Endothelial cell of coronary artery (primary cell): Measurements from ENCODE around the gene CT47C1. TPM values are rescaled to one million over a fixed set of nuclear protein-coding genes. Genes with fewer than 3 reads are reported as not detected.

ENCODE experiments used
- total RNA-seq: library from RNA; depleted of rRNA; stranded (reverse); fragments of >200 nt; gene quantifications from 2 replicates; pipeline ENCODE4 v1.2.3, GENCODE V29; 2014

CT47C1 gene
- not detected in 2 replicates for total RNA-seq

DNA sequence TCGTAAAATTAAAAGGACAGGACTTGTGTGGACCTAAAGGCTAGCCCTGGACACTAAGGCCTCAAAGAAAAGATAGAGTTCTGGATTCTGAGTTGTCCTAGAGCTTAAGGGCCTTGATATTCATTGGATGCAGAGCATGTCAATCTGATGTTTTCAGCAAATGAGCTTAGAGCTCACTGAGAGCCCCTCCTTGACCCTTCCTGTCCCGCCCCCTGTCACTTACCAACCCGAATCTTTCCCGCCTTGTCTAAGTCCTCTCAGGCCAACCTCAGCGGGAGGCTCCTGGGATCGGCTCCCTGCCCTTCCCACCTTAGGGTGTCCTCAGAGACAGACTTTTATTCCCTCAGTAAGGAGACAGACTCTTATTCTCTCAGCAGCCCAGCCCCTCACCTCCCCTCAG, at the start of gene CT47C1:
TSS of gene CT47C1 (plus strand) at position 250 of the 400 bp plus-strand sequence. CDS start 233 bp downstream, outside the sequence.

Other genes with a start within 250 kb of the CT47C1 start
- gene ZCCHC12, start 249.2 kb upstream of the CT47C1 start, total RNA-seq, result under 0.01 TPM in 1 of 2 replicates, not detected in the other
- 6.2 and 6.5 TPM in 2 replicates for gene LONRF3, start 98.4 kb upstream of the CT47C1 start, total RNA-seq
- not detected in 2 replicates for gene KIAA1210, start 54.8 kb downstream of the CT47C1 start, total RNA-seq
- 84.1 and 86.4 TPM in 2 replicates for gene PGRMC1, start 163.3 kb downstream of the CT47C1 start, total RNA-seq